HG03354 (cell line): ENCODE measurements around the gene HOOK2.
A peak's percentile ranks its signal among the peaks of the same experiment; 100 is the strongest.

ENCODE experiments used
- ATAC-seq: cut with Tn5 transposase; IDR thresholded peaks from one replicate; pipeline ENCODE4 v1.9.1; 2021; ENCODE audit warnings: mild to moderate bottlenecking; ENCODE audit not compliant: unreplicated experiment, poor library complexity, severe bottlenecking

Gene HOOK2

DNA sequence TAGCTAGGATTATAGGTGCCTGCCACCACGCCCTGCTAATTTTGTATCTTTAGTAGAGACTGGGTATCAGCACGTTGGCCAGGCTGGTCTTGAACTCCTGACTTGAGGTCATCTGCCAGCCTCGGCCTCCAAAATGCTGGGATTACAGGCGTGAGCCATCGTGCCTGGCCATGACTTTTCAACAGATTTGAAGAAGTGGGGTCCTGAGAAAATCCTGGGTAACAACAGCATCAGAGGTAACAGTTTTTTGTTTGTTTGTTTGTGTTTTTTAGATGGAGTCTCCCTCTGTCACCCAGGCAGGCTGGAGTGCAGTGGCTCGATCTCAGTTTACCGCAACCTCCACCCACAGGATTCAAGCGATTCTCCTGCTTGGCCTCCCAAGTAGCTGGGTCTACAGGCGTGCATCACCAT, 19.6 kb upstream of the HOOK2 start:
- ATAC-seq = no peak

DNA sequence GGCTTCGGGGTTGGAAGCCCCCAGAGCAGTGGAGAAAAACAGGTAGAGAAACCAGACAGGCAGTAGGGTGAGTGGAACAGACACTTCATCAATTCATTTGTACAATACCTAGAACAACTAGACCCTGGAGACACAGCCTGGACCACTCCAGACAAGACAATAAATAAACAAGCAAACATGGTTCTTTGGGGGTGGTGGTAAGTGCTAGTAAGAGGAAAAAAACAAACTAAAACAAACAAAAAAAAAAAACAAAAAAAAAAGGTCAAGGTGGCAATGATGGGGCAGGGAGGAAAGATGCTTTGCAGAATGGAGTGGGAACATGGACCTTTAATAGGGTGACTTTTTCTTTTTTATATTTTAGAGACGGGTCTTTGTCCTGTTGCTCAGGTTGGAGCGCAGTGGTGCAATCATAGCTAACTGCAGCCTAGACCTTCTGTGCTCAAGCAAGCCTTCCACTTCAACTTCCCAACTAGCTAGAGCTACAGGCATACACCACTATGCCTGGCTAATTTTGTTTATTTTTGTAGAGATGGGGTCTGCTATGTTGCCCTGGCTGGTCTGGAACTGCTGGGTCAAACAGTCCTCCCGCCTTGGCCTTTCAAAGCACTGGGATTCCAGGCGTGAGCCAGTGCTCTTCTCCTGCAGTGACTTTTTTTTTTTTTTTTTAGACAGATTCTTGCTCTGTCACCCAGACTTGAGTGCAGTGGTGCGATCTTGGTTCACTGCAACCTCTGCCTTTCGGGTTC, 19.0 kb upstream of the HOOK2 start:
- no peak for ATAC-seq

DNA sequence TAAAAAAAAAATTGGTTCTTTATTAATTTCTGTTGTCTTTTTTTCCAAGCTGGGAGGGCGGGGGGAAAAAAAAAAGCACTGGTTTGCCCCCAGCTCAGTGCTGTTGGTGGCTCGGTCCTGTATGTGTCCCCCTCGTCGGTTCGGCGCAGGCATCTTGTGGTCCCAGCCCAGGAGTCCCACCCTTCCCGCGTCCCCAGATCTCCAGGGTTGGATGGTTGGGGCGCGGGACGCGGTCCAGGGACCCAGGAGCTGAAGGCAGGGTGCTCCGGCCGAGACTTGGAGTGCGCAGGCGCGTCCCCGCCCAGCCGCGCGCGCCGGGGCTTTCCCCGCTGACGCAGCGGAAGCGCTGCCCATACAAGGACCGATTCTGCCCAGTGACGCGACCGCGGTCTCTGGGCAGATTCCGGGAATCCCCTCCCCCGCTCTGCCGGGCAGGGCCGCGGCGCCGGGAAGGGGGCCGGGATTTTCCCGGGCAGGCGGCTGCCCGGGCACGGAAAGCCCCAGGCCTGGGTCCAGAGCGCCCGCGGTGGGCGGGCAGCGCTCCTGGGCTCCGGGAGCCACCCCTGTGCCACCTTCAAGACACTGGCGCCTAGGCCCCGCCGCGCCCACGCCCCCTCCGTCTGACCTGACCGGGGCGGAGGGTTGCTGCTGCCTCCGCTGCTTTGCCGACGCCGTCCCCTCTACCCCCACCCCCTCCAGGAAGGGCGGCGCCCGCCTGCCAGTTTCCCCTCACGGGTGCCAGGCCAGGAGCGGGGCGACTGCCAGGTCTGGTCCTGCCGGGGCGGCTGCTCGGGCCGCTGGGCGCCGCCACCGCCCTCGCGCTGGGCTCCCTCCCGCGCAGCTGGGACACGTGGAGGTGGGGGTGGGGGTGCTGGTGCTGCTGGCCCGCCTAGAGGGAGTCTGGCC, 18.2 kb upstream of the HOOK2 start:
- ATAC-seq = peak; percentile 34

DNA sequence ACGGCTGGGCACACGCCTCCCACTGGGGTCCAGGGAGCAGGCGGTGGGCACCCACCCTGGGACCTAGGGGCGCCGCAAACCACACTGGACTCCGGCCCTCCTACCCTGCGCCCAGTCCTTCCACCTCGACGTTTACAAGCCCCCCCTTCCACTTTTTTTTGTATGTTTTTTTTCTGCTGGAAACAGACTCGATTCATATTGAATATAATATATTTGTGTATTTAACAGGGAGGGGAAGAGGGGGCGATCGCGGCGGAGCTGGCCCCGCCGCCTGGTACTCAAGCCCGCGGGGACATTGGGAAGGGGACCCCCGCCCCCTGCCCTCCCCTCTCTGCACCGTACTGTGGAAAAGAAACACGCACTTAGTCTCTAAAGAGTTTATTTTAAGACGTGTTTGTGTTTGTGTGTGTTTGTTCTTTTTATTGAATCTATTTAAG, 17.5 kb upstream of the HOOK2 start:
- no peak for ATAC-seq

DNA sequence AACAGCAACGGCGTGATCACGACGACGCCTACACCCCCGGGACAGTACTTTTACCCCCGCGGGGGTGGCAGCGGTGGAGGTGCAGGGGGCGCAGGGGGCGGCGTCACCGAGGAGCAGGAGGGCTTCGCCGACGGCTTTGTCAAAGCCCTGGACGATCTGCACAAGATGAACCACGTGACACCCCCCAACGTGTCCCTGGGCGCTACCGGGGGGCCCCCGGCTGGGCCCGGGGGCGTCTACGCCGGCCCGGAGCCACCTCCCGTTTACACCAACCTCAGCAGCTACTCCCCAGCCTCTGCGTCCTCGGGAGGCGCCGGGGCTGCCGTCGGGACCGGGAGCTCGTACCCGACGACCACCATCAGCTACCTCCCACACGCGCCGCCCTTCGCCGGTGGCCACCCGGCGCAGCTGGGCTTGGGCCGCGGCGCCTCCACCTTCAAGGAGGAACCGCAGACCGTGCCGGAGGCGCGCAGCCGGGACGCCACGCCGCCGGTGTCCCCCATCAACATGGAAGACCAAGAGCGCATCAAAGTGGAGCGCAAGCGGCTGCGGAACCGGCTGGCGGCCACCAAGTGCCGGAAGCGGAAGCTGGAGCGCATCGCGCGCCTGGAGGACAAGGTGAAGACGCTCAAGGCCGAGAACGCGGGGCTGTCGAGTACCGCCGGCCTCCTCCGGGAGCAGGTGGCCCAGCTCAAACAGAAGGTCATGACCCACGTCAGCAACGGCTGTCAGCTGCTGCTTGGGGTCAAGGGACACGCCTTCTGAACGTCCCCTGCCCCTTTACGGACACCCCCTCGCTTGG, 16.9 kb upstream of the HOOK2 start:
- ATAC-seq = no peak

DNA sequence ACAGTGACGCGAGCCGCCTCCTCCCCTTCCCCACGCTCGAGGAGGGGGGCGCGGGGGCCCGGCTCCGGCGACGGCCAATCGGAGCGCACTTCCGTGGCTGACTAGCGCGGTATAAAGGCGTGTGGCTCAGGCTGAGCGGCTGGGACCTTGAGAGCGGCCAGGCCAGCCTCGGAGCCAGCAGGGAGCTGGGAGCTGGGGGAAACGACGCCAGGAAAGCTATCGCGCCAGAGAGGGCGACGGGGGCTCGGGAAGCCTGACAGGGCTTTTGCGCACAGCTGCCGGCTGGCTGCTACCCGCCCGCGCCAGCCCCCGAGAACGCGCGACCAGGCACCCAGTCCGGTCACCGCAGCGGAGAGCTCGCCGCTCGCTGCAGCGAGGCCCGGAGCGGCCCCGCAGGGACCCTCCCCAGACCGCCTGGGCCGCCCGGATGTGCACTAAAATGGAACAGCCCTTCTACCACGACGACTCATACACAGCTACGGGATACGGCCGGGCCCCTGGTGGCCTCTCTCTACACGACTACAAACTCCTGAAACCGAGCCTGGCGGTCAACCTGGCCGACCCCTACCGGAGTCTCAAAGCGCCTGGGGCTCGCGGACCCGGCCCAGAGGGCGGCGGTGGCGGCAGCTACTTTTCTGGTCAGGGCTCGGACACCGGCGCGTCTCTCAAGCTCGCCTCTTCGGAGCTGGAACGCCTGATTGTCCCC, 16.1 kb upstream of the HOOK2 start, which contains the start of gene JUNB:
Gene JUNB, plus strand, starts transcription at position 142 of the 706 bp plus-strand sequence. Its CDS starts 286 bp downstream, at position 428.
- ATAC-seq = peak; percentile 32

DNA sequence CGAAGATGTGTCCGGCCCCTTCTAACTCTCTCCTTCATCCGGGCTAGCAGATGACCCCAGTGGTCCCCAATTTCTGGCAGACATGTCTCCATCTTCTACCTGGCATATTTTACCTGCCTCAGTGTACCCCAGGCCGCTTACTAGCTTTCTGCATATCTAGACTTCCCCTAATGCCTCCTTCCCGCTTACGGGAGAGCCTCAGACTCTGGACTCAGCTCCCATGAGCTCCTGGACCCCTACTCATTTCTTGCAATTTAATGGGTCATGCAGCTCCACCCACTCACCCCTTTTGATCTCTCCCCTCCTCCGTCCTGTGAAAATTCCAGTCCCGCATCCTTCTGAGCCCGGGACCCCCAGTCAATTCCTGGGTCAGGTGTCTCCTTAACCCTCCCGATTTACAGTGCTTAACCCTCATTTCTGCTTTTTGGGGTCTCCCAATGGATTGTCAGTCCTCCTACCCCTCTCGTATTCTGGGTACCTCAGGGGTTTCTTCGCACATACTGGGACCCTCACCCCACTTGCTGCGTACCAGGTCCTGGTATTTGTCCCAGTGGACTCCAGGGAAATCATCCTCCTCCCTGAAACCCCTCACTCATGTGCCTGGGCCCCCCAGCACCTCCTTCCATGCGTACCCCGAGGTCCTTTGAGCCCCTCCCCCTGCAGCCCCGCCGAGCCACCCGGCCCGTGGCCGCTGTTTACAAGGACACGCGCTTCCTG, 15.4 kb upstream of the HOOK2 start:
- no peak for ATAC-seq

DNA sequence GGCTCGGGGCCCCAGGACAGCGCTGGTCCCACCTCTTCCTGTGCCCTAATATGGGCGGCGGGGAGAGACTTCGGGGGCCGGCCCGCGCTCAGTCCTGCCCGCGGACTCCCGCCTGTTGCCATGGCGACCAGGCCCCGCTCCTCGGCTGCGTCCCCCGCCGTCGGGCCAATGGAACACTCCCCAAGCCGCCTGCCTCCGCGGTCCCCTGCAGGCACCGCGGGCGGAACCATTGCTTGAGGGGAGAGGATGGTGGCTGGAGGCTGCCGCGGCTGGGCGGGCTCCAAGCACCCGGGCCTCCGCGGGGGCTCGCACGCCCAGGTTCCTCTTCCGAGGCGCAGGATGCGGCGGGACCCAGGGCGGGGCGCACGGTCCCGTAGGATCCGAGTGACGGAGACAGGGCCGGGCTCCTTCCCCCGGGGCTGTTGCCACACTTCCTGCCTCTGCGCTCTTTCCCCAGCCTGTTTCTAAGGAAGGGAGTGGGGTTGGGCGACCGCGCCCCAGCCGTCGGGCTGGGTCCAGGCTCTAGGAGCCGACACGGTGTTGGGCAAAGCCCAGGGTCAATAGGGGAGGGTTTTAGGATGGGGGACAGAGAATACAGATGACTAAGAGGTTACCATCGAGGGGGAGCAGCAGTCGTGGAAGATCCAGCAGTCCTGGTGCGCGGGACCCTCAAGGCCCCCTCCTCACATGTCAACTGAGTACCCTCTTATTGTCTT, 14.7 kb upstream of the HOOK2 start:
- ATAC-seq = peak; percentile 47

DNA sequence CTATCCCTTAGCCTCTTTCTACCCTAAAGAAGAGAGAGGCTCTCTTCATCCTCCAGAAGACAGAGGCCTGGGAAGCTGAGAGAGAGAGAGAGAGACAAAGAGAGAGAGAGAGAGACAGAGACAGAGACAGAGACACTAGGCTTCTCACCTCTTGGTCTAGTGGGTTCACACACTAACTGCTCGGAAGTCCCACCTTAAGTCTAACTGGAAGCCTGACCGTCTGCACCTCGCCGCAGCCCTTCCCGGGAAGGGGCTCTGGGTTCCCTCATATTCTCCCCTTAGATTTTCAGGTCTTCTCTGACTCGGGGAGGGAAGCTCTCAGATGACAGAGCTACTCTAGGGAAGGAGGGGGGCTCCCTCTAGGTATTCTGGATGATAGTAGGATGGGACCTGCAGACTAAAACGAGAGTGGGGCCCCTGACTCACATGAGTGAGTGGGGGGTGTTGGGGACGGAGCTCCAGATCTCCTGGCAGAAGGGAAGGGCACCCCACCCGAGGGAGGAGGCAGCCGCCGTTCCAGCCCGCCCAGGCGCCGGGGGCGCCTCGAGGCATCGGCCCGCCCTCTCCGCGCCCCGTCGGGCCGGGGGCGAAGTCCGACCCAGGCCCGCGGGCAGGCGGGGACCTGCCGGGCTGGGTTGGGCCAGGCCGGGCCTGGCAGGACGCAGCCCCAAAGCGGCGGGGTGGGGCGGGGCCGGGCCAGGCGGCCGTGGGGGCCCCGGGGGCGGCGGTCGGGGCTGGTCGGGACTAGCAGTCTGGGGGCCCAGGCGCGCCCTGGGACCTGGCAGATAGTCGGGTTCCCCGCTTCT, 13.9 kb upstream of the HOOK2 start:
- ATAC-seq = peak; percentile 4

DNA sequence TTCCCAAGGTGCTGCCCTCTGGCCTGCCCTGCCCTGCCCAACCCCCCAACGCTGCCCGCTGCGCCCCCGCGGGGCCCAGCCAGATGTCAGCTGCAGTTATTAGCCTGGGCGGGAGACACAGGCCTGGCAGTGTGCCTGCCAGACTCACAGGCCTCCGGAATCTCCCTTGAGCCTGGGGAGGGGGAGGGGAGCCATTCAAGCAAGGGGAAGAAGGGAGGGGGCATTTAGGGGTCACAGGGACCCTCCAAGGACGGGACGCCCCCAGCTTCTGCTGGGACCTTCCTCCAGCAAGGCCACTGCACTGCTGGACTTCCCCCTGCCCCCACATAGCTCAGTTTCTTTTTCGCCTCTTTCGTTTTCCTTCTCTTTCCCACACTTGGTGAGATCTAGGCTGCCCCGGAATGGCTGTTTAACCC, 13.3 kb upstream of the HOOK2 start:
- no peak for ATAC-seq

DNA sequence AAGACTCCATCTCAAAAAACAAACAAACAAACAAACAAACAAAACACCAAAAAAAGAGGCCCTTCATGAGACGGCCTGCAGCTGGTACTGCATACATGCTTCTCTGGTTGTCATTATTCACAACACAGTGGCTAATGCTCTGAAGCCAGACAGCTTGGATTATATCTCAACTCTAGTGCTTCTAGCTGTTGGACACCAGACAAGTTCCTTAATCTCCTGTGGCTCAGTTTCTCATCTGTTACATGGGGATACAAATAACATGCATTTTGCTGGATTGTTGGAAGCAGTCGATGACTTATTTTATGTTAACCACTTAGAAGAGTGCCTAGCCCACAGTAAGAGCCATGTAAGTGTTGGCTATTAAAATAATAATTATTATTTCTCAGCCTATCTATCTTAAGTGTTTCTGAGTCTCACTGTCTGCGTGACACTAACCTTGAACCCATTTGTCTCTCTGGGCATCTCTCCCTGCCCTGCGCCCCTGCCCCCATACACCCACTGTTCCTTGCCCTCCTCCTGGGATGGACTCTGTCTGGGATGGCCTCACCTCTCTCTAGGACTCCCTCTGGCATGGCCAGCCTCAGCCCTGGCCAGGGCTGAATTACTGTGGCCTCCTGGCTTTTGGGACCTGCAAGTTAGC, 12.8 kb upstream of the HOOK2 start:
- no peak for ATAC-seq

DNA sequence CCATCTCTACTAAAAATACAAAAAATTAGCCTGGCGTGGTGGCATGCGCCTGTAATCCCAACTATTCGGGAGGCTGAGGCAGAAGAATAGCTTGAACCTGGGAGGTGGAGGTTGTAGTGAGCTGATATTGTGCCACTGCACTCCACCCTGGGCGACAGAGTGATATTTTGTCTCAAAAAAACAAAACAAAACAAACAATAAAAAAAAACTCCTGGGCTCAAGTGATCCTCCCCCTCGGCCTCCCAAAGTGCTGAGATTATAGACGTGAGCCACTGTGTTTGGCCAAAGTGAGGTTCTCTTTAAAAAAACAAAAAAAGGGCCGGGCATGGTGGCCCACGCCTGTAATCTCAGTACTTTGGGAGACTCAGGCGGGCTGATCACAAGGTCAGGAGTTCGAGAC, 12.1 kb upstream of the HOOK2 start:
- ATAC-seq = no peak

DNA sequence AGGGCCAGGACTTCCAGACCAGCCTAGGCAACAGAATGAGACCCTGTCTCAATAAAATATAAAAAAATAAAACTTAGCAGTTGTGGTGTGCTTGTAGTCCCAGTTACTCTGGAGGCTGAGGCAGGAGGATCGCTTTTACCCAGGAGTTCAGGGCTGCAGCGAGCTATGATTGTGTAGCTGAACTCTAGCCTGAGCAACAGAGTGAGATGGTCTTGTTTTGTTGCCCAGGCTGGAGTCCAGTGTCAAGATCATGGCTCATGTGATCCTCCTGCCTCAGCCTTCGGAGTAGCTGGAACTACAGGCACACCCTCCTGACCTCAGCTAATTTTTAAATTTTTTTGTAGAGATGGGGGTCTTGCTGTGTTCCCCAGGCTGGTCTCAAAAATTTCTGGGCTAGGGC, 11.6 kb upstream of the HOOK2 start:
- ATAC-seq = no peak

DNA sequence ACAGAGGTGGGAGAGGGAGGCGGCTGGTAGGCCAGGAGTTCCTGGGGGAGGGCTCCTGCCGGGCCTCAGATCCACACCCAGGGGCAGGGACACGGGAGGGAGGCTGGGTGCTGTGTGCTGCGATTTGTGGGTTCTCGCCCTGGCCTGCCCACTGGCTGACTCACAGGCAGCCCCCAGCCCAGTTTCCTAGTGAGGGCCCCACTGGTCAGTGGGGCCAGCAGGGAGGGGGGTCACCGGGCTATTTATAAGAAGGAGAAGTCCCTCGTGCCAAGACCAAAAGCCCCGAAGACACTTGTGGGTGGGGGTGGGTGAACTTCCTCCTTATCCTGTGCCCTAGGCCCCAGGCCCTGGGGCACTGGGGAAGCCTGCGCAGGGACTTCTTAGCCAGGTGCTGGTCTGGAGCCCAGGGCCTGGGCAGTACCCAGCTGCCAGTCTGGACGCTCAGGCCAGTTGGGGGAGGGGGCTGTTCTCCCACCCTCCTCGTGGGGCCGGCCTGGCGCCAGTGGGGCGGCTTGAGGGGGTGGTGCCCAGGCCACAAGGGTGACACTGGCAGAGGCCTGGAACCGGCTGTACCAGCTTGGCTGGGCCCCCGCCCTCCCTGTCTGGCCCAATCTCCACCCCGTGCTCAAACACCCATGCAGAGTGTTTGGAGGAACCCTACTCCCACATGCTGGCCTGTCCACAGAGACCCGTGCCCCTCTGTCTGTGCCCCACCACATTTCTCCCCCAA, 11.0 kb upstream of the HOOK2 start:
- no peak for ATAC-seq

DNA sequence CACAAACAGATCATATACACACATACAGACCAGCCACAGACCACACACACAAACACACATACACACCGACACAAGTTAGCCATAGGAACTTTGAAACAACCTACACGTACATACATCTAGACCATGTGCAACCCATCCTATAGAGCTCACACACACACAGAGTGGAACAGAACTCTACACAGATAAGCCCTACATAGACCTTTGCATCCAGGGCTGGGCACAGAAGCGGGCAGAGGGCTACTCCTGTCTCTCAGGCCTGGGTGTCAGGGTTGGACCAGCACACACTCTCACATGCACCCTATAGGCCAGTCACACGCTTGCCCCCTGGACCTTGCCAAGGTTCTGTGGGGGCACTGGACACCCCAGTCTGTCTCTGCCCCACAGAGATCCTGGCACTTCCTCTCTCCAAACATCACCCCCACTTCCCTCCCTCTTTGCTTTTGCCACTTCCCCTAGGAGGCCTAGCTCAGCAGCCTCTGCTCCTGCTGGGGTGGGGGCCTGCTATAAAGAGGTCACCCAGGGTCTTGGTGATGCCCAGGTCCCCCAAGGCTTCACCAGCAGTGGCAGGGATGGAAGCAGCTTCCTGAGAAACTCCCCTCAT, 10.2 kb upstream of the HOOK2 start:
- ATAC-seq = no peak

DNA sequence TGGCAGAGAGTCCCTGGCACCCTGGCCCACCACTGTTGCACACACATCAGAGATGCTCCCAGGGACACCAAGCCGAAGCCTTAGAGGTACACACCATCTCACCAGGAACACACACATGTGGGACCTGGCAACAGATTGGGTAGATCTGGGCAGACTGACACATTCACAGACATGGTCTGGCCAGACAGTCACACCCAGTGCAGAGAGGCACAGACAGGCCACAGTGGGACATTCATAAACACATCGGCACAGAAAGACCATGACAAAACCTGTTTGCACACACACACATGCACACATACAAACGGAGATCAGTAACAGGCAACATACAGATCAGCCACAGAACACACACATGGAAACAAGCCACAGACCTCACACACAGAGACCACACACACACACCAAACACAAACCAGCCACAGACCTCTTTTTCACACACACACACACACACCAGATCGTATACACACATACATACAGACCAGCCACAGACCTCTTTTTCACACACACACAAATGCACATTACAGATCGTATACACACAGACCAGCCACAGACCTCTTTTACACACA, 9.6 kb upstream of the HOOK2 start:
- no peak for ATAC-seq
